Fibroblast of lung (primary cell): Measurements from ENCODE around the gene TGFBR2. TPM values are rescaled to one million over a fixed set of nuclear protein-coding genes. Genes with fewer than 3 reads are reported as not detected.

ENCODE experiments used
- DNase-seq, 2 donors: peaks; one replicate each; pipeline versions ENCODE4 v3.0.0 to v3.0.0-alpha.2; 2010; ENCODE audit warnings: low read depth in 2 of 2
- H2AFZ ChIP-seq: 2 replicates; pipeline ENCODE4 v1.5.1; 2012; ENCODE audit warnings: low read length, control low read depth, inconsistent platforms
- H3K27ac ChIP-seq: 2 replicates; pipeline ENCODE4 v1.5.1; 2011; ENCODE audit warnings: low read length, control low read depth; ENCODE audit not compliant: insufficient read depth
- H3K27me3 ChIP-seq: 2 replicates; pipeline ENCODE4 v1.5.1; 2011; ENCODE audit warnings: mild to moderate bottlenecking, low read length; ENCODE audit not compliant: control insufficient read depth, insufficient read depth
- H3K36me3 ChIP-seq: 2 replicates; pipeline ENCODE4 v1.5.1; 2011; ENCODE audit warnings: low read length; ENCODE audit not compliant: control insufficient read depth, insufficient read depth
- H3K4me1 ChIP-seq: 2 replicates; pipeline ENCODE4 v1.5.1; 2011; ENCODE audit warnings: low read length; ENCODE audit not compliant: control insufficient read depth, insufficient read depth; ENCODE audit errors: extremely low read depth
- H3K4me2 ChIP-seq: 2 replicates; pipeline ENCODE4 v1.5.1; 2011; ENCODE audit warnings: low read length, control low read depth; ENCODE audit not compliant: insufficient read depth; ENCODE audit errors: extremely low read depth
- H3K4me3 ChIP-seq, 4 experiments: fragments of 200-600 bp in 1 of 4; sonication (generic) in 1 of 4; replicated peaks in 1 of 4; 2 replicates each; pipeline ENCODE4 v1.5.1; 2011 to 2016; ENCODE audit warnings: low read length in 4 of 4, low read depth in 3 of 4, mild to moderate bottlenecking in 3 of 4, control low read depth in 2 of 4, inconsistent platforms in 1 of 4, mixed read lengths in 1 of 4; ENCODE audit not compliant: insufficient read depth in 1 of 4; ENCODE audit errors: control extremely low read depth in 1 of 4
- H3K79me2 ChIP-seq: 2 replicates; pipeline ENCODE4 v1.5.1; 2012; ENCODE audit warnings: mild to moderate bottlenecking, low read length, inconsistent platforms; ENCODE audit not compliant: control insufficient read depth, insufficient read depth
- H3K9ac ChIP-seq: 2 replicates; pipeline ENCODE4 v1.5.1; 2011; ENCODE audit warnings: mild to moderate bottlenecking, low read length, control low read depth; ENCODE audit not compliant: insufficient read depth
- H3K9me3 ChIP-seq: 2 replicates; pipeline ENCODE4 v1.5.1; 2012; ENCODE audit warnings: low read depth, low read length; ENCODE audit not compliant: control insufficient read depth, insufficient read depth
- H4K20me1 ChIP-seq: 2 replicates; pipeline ENCODE4 v1.5.1; 2011; ENCODE audit warnings: low read length; ENCODE audit not compliant: control insufficient read depth, insufficient read depth; ENCODE audit errors: extremely low read depth
- CTCF ChIP-seq, 2 donors: IDR thresholded peaks in 1 of 2; conservative IDR thresholded peaks in 1 of 2; 1 replicate in 1 of 2; 2 replicates in 1 of 2; pipeline ENCODE4 v1.5.1; 2011 to 2012; ENCODE audit warnings: low read length in 2 of 2, control low read depth in 1 of 2, inconsistent platforms in 1 of 2, low read depth in 1 of 2, mild to moderate bottlenecking in 1 of 2
- EZH2 ChIP-seq: IDR thresholded peaks from 2 replicates; pipeline ENCODE4 v1.5.1; 2012; ENCODE audit warnings: low read length, control low read depth, mild to moderate bottlenecking; ENCODE audit errors: missing control alignments
- polyA plus RNA-seq, 2 donors: library from polyadenylated mRNA; depleted of rRNA in 1 of 2; stranded (reverse) in 1 of 2; unstranded in 1 of 2; fragments of >200 nt; gene quantifications; 2 replicates each; pipeline ENCODE4 v1.2.1, GENCODE V29; 2011 to 2012; ENCODE audit warnings: missing spikeins in 1 of 2
- total RNA-seq: library from RNA; depleted of rRNA; stranded (reverse); fragments of >200 nt; gene quantifications from 2 replicates; pipeline ENCODE4 v1.2.1, GENCODE V29; 2014

The TGFBR2 gene
- total and polyA plus RNA-seq, 2 donors (not counting 1 experiment from before 2014, with no cell fraction given) = 93.0 to 126 TPM

GRCh38 chr3:30638685-30639412 lies 32.4 kb downstream of the TGFBR2 start:
- no peak for TF ChIP-seq CTCF (conservative IDR thresholded peaks at IDR 0.05 in 1 of 2, IDR thresholded peaks at IDR 0.05 in 1 of 2; ENCODE audit: low read depth in 1 of 2, low read length in 2 of 2)
- TF ChIP-seq EZH2 = no peak
- no peaks in the 10 kb centered on the region for H3K9me3 ChIP-seq
- no peaks in the 10 kb centered on the region for H3K27me3 ChIP-seq
- H3K4me2 ChIP-seq = no peak overlapping the region
- H3K79me2 ChIP-seq = peaks cover 78% of the 10 kb centered on the region
- H3K4me3 ChIP-seq = no peak overlapping the region
- no peak overlapping the region for H3K27ac ChIP-seq
- H3K4me1 ChIP-seq = peaks cover 2% of the 10 kb centered on the region
- H4K20me1 ChIP-seq = no peaks in the 10 kb centered on the region
- H3K36me3 ChIP-seq = no peaks in the 10 kb centered on the region
- H3K9ac ChIP-seq = no peak overlapping the region
- no peak overlapping the region for H2AFZ ChIP-seq
- no peak for DNase-seq

- Histone ChIP-seq H3K4me2 (no peak overlapping the region), H3K27ac (no peak overlapping the region), H3K79me2 (peaks cover 71% of the 10 kb centered on the region), H2AFZ (no peak overlapping the region), H3K27me3 (no peaks in the 10 kb centered on the region), H3K9ac (no peak overlapping the region), H3K4me3 (no peak overlapping the region), H3K9me3 (no peaks in the 10 kb centered on the region), H4K20me1 (no peaks in the 10 kb centered on the region), H3K4me1 (peaks cover 8% of the 10 kb centered on the region), H3K36me3 (no peaks in the 10 kb centered on the region)
- TF ChIP-seq CTCF (conservative IDR thresholded peaks at IDR 0.05 in 1 of 2, IDR thresholded peaks at IDR 0.05 in 1 of 2; ENCODE audit: low read depth in 1 of 2, low read length in 2 of 2) (no peak), EZH2 (no peak)
- DNase-seq = no peak
Measured at GRCh38 chr3:30639937-30640336, 33.5 kb downstream of the TGFBR2 start.

GRCh38 chr3:30640851-30641250 lies 34.5 kb downstream of the TGFBR2 start:
- Histone ChIP-seq H3K79me2 (peaks cover 64% of the 10 kb centered on the region), H3K9me3 (no peaks in the 10 kb centered on the region), H3K9ac (no peak overlapping the region), H3K4me1 (peaks cover 8% of the 10 kb centered on the region), H3K4me3 (no peak overlapping the region), H3K27me3 (no peaks in the 10 kb centered on the region), H3K36me3 (peaks cover 2% of the 10 kb centered on the region), H2AFZ (no peak overlapping the region), H4K20me1 (no peaks in the 10 kb centered on the region), H3K27ac (no peak overlapping the region), H3K4me2 (no peak overlapping the region)
- no peak for DNase-seq
- TF ChIP-seq EZH2 (no peak), CTCF (conservative IDR thresholded peaks at IDR 0.05 in 1 of 2, IDR thresholded peaks at IDR 0.05 in 1 of 2; ENCODE audit: low read depth in 1 of 2, low read length in 2 of 2) (no peak)
